Astrocyte (in vitro differentiated cells and primary cell): ENCODE data around the gene NADK.

Source experiments
- CTCF ChIP-seq: IDR thresholded peaks from 2 replicates; pipeline ENCODE4 v1.5.1; 2011; ENCODE audit warnings: low read depth, mild to moderate bottlenecking, inconsistent platforms, low read length, moderate library complexity; ENCODE audit not compliant: insufficient read depth
- EZH2 ChIP-seq: IDR thresholded peaks from 2 replicates; pipeline ENCODE4 v1.6.1; 2012; ENCODE audit warnings: mild to moderate bottlenecking, low read length, inconsistent platforms; ENCODE audit not compliant: insufficient read depth

GRCh38 chr1:1777950-1778662 is at the start of gene NADK:
- no peak for TF ChIP-seq CTCF
- TF ChIP-seq EZH2: no peak
